Type B pancreatic cell (in vitro differentiated cells): ENCODE results near the gene FAIM2. TPM values are rescaled to one million over a fixed set of nuclear protein-coding genes. Genes with fewer than 3 reads are reported as not detected.
"Not testable (repeated sequence)": the region's sequence is repeated elsewhere in the genome, so short reads cannot be mapped to it uniquely, and the experiment has no call there.

Experiments used
- DNase-seq: peaks from one replicate; pipeline ENCODE4 v3.0.0; 2021; ENCODE audit warnings: mixed read lengths; ENCODE audit not compliant: unreplicated experiment; ENCODE audit errors: extremely low spot score
- H3K27ac Mint-ChIP-seq: 2 replicates; pipeline ENCODE4 v1.8.0; 2021; ENCODE audit warnings: mild to moderate bottlenecking, mixed read lengths
- H3K27me3 Mint-ChIP-seq: 2 replicates; pipeline ENCODE4 v1.8.0; 2021; ENCODE audit warnings: mixed read lengths
- H3K36me3 Mint-ChIP-seq: 2 replicates; pipeline ENCODE4 v1.8.0; 2021; ENCODE audit warnings: mixed read lengths
- H3K4me1 Mint-ChIP-seq: one replicate; pipeline ENCODE4 v1.8.0; 2021; ENCODE audit warnings: mixed read lengths; ENCODE audit not compliant: unreplicated experiment
- H3K4me3 Mint-ChIP-seq: 2 replicates; pipeline ENCODE4 v1.8.0; 2021; ENCODE audit warnings: mild to moderate bottlenecking, mixed read lengths
- H3K9me3 Mint-ChIP-seq: 2 replicates; pipeline ENCODE4 v1.8.0; 2021; ENCODE audit warnings: mixed read lengths
- total RNA-seq: library from RNA; stranded (reverse); gene quantifications from 2 replicates; pipeline ENCODE4 v1.2.1, GENCODE V29; 2021; ENCODE audit warnings: low replicate concordance
- TF ChIP-seq, protein P1 (sequence below): fragments of 200-600 bp; sonication (generic); conservative IDR thresholded peaks from 2 replicates; pipeline ENCODE4 v1.5.0; 2021; ENCODE audit warnings: antibody characterized with exemption, mild to moderate bottlenecking

The FAIM2 gene
- total RNA-seq, 1 donor from 2014 or later: 1.7 TPM

GRCh38 chr12:49865782-49866135, 37.9 kb downstream of the FAIM2 start:
- Mint-ChIP-seq H3K27me3 (peaks cover 6% of the 10 kb centered on the region), H3K27ac (no peak overlapping the region), H3K4me1 (peaks cover 15% of the 10 kb centered on the region), H3K9me3 (no peaks in the 10 kb centered on the region), H3K36me3 (no peaks in the 10 kb centered on the region), H3K4me3 (no peak overlapping the region)
- DNase-seq: no peak
- TF ChIP-seq, protein P1, sequence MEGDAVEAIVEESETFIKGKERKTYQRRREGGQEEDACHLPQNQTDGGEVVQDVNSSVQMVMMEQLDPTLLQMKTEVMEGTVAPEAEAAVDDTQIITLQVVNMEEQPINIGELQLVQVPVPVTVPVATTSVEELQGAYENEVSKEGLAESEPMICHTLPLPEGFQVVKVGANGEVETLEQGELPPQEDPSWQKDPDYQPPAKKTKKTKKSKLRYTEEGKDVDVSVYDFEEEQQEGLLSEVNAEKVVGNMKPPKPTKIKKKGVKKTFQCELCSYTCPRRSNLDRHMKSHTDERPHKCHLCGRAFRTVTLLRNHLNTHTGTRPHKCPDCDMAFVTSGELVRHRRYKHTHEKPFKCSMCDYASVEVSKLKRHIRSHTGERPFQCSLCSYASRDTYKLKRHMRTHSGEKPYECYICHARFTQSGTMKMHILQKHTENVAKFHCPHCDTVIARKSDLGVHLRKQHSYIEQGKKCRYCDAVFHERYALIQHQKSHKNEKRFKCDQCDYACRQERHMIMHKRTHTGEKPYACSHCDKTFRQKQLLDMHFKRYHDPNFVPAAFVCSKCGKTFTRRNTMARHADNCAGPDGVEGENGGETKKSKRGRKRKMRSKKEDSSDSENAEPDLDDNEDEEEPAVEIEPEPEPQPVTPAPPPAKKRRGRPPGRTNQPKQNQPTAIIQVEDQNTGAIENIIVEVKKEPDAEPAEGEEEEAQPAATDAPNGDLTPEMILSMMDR: no peak

DNA sequence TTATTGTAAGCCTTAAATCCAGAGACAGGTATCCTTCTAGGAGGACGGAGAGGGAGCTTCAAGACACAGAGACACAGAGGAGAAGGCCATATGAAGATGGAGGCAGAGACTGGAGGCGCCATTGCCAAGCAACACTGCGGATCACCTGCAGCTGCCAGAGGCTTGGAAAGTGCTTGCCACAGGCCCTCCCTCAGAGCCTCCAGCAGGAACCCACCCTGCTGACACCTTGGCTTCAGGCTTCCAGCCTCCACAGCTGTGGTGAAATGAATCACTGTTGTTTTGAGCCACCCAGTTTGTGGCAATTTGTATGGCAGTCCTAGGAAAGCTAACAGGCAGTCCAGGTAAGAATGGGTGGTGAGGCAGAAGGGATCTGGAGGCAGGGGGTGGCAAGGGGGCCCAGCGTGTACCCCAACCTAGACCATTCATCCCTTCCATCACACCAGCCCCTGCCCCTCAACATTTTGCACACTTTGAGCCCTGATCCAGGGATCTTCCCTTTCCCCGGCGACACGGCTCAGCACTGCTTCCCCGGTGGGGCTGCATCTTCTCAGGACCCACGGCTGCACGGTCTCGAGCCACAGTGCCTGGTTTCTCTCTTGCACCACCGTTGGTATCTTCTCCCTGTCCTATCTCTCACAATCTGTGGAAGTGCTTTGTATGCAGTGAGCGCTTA, 38.5 kb downstream of the FAIM2 start:
- Mint-ChIP-seq H3K27me3 (peaks cover 6% of the 10 kb centered on the region), H3K9me3 (no peaks in the 10 kb centered on the region), H3K36me3 (no peaks in the 10 kb centered on the region), H3K27ac (no peak overlapping the region), H3K4me3 (no peak overlapping the region), H3K4me1 (peaks cover 15% of the 10 kb centered on the region)
- DNase-seq: no peak
- TF ChIP-seq, protein P1: no peak

GRCh38 chr12:49864798-49865090, 39.0 kb downstream of the FAIM2 start:
- peaks cover 15% of the 10 kb centered on the region for H3K4me1 Mint-ChIP-seq
- DNase-seq: no peak
- H3K27ac Mint-ChIP-seq: no peak overlapping the region
- TF ChIP-seq, protein P1: no peak
- peaks cover 3% of the 10 kb centered on the region for H3K36me3 Mint-ChIP-seq
- H3K4me3 Mint-ChIP-seq: no peak overlapping the region
- H3K27me3 Mint-ChIP-seq: peaks cover 9% of the 10 kb centered on the region
- H3K9me3 Mint-ChIP-seq: no peaks in the 10 kb centered on the region

DNA sequence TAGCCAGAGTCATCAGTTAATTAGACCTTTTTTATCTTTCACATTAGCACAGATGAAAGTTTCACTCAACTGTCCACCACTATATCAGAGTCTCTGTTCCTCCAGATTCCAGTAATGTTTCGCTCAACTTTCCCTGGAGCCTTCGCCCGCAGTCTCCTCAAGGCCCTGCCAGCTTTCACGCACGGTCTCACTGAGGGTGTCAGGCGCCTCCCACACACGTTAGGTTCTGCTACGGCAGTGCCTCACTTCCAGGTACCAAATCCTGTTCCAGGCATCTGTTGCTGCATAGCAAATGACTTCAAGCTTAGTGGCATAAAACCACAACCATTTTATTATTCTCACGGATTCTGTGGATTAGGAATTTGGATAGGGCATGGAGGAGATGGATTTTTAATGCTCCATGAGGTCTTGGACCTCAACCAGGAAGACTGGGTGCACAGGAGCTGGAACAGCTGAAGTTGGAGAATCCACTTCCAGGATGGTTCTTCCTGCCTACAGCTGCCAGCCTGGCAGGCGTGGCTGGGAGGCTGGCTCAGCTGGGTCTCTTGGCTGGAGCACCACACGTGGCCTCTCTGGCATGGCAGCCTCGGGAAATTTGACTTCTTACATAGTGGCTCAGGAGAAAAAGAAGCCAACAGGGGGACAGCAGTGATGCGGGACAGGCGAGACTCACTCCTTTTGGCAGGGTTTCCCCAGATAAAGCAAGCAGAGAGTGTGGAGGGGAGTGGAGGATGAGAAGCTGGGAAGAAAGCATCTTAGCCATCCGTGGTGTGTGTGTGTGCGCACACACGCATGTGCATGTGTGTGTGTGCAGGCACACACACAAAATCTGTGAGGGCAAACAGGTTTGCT, 39.5 kb downstream of the FAIM2 start:
- no peaks in the 10 kb centered on the region for H3K9me3 Mint-ChIP-seq
- peaks cover 4% of the 10 kb centered on the region for H3K36me3 Mint-ChIP-seq
- H3K4me1 Mint-ChIP-seq: peaks cover 13% of the 10 kb centered on the region

DNA sequence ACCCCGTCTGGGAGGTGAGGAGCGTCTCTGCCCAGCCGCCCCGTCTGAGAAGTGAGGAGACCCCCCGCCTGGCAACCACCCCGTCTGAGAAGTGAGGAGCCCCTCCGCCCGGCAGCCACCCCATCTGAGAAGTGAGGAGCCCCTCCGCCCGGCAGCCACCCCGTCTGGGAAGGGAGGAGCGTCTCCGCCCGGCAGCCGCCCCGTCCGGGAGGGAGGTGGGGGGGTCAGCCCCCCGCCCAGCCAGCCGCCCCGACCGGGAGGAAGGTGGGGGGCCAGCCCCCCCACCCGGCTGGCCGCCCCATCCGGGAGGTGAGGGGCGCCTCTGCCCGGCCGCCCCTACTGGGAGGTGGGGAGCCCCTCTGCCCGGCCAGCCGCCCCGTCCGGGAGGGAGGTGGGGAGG, 42.8 kb downstream of the FAIM2 start:
- H3K36me3 Mint-ChIP-seq, H3K4me3 Mint-ChIP-seq, DNase-seq, H3K27ac Mint-ChIP-seq, H3K4me1 Mint-ChIP-seq, H3K9me3 Mint-ChIP-seq: not testable (repeated sequence)
- H3K27me3 Mint-ChIP-seq: peaks cover 29% of the 10 kb centered on the region

More for the DNA sequence above, 39.5 kb downstream of the FAIM2 start:
- Mint-ChIP-seq H3K27me3 (peaks cover 10% of the 10 kb centered on the region), H3K4me3 (no peak overlapping the region), H3K27ac (no peak overlapping the region)
- TF ChIP-seq, protein P1: no peak
- no peak for DNase-seq

- not testable (repeated sequence) for H3K4me3 Mint-ChIP-seq, DNase-seq, H3K36me3 Mint-ChIP-seq, H3K9me3 Mint-ChIP-seq, H3K27ac Mint-ChIP-seq, H3K4me1 Mint-ChIP-seq
- H3K27me3 Mint-ChIP-seq: peaks cover 55% of the 10 kb centered on the region
Measured at GRCh38 chr12:49855890-49856289, 47.8 kb downstream of the FAIM2 start.
